Naive B cell (primary cell): ENCODE results near the gene TAS2R13. TPM values are rescaled to one million over a fixed set of nuclear protein-coding genes. Genes with fewer than 3 reads are reported as not detected.

Source experiments
- polyA plus RNA-seq, 6 donors: library from polyadenylated mRNA; unstranded; fragments of 300-500 nt; fragmentation: Illumina TruSeq; gene quantifications; one replicate each; pipeline ENCODE4 v1.2.3, GENCODE V29; 2021; ENCODE audit warnings: low read depth in 6 of 6

The TAS2R13 gene
- polyA plus RNA-seq, 6 donors from 2014 or later, result not detected

Other genes with a start within 250 kb of the TAS2R13 start
- not detected for gene STYK1, start 235.5 kb downstream of the TAS2R13 start, polyA plus RNA-seq
- gene YBX3, start 186.2 kb downstream of the TAS2R13 start, polyA plus RNA-seq, result 100 to 1,000 TPM; 198 to 630 (median 365) TPM
- not detected for gene TAS2R7, start 106.9 kb downstream of the TAS2R13 start, polyA plus RNA-seq
- not detected for gene TAS2R8, start 102.3 kb downstream of the TAS2R13 start, polyA plus RNA-seq
- not detected for gene TAS2R9, start 99.4 kb downstream of the TAS2R13 start, polyA plus RNA-seq
- gene TAS2R10, start 83.2 kb downstream of the TAS2R13 start, polyA plus RNA-seq, result not detected
- gene PRR4, start 60.1 kb downstream of the TAS2R13 start, polyA plus RNA-seq, result 1 to 10 TPM in 4 of 6 donors, under 1 TPM in 1, not detected in 1; 0.36 to 4.9 (median 1.5) TPM
- gene PRH1, start 25.3 kb downstream of the TAS2R13 start, polyA plus RNA-seq, result 10 to 100 TPM in 5 of 6 donors, 1 to 10 TPM in 1; 8.7 to 22.5 (median 11.4) TPM
- not detected for gene PRH2, start 19.7 kb upstream of the TAS2R13 start, polyA plus RNA-seq
- gene TAS2R14, start 29.7 kb upstream of the TAS2R13 start, polyA plus RNA-seq, result 1 to 10 TPM in 1 of 6 donors, under 1 TPM in 4, not detected in 1; 0.52 to 1.3 (median 0.95) TPM
- not detected for gene TAS2R50, start 77.3 kb upstream of the TAS2R13 start, polyA plus RNA-seq
- gene TAS2R20, start 88.7 kb upstream of the TAS2R13 start, polyA plus RNA-seq, result under 1 TPM in 3 of 6 donors, not detected in 3; 0.21 to 0.56 (median 0.25) TPM
- gene TAS2R19, start 113.1 kb upstream of the TAS2R13 start, polyA plus RNA-seq, result under 1 TPM in 3 of 6 donors, not detected in 3; 0.43 to 0.93 (median 0.51) TPM
- under 1 TPM in 2 of 6 donors, not detected in 4; 0.27 to 0.69 TPM for gene TAS2R31, start 121.8 kb upstream of the TAS2R13 start, polyA plus RNA-seq
- gene TAS2R46, start 152.7 kb upstream of the TAS2R13 start, polyA plus RNA-seq, result under 1 TPM in 1 of 6 donors, not detected in 5; 0.33 TPM
- under 1 TPM in 1 of 6 donors, not detected in 5; 0.78 TPM for gene TAS2R43, start 182.8 kb upstream of the TAS2R13 start, polyA plus RNA-seq
- gene TAS2R30, start 225.1 kb upstream of the TAS2R13 start, polyA plus RNA-seq, result not detected